ENCODE measurements around the gene ORM1.

DNA sequence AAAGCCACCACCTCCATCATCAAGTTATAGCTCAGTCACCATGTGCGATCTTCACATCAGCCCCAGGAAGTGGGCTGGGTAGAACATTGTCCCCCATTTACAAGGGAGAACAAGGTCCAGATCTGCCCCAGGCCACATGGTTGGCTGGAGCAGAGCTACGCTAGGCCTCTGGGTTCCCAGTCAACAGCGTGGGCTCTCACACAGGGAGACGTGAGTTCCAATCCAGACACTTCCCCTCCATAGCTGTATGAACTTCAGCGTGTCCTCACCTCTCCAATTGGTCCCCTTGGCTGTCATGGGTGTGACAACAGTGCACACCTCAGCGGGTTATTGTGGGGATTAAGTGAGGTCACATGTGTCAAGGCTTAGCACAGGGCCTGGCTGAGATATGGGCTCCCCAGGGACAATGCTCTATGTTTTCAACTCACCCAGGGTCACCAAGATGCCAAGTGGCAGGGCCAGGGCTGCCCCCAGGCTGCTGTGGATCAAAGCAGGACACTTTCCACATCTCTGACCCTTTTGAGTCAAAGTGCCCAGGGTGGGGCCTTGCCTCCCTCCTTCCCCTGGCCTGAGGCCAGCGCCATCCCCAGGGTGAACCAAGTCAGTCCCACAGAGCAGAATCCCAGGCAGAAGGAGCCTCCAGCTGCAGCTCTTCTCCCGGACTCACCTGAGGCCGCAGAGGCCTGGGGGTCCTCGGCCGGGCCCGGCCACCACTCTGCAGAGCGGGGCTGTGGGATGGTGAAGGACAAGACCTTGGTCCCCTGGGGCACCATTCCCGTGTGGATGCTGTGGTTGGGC is 45.1 kb downstream of the ORM1 start:
- TF ChIP-seq POLR2A (IDR thresholded peaks at IDR 0.05) (no peak), POLR2AphosphoS5 (IDR thresholded peaks at IDR 0.05) (no peak)
- TF ChIP-seq, protein P1, sequence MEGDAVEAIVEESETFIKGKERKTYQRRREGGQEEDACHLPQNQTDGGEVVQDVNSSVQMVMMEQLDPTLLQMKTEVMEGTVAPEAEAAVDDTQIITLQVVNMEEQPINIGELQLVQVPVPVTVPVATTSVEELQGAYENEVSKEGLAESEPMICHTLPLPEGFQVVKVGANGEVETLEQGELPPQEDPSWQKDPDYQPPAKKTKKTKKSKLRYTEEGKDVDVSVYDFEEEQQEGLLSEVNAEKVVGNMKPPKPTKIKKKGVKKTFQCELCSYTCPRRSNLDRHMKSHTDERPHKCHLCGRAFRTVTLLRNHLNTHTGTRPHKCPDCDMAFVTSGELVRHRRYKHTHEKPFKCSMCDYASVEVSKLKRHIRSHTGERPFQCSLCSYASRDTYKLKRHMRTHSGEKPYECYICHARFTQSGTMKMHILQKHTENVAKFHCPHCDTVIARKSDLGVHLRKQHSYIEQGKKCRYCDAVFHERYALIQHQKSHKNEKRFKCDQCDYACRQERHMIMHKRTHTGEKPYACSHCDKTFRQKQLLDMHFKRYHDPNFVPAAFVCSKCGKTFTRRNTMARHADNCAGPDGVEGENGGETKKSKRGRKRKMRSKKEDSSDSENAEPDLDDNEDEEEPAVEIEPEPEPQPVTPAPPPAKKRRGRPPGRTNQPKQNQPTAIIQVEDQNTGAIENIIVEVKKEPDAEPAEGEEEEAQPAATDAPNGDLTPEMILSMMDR (IDR thresholded peaks at IDR 0.05), result no peak
